Adrenal gland (tissue), 12 donors: ENCODE measurements around the gene ETAA1. TPM values are rescaled to one million over a fixed set of nuclear protein-coding genes. Genes with fewer than 3 reads are reported as not detected.

ENCODE experiments used
- DNase-seq, 7 donors: peaks; one replicate each; pipeline ENCODE4 v3.0.0-alpha.2; 2019 to 2020
- H3K27ac ChIP-seq, 5 donors: fragments of 200-600 bp; sonication (generic) in 4 of 5; 1 replicate in 3 of 5; 2 replicates in 2 of 5; pipeline versions ENCODE4 v1.5.1 to v1.8.0; 2016 to 2020; ENCODE audit warnings: mild to moderate bottlenecking in 1 of 5
- H3K27me3 ChIP-seq: fragments of 200-600 bp; 2 replicates; pipeline ENCODE4 v1.8.0; 2021
- H3K36me3 ChIP-seq, 2 donors: fragments of 200-600 bp; replicated peaks in 1 of 2; 1 replicate in 1 of 2; 2 replicates in 1 of 2; pipeline versions ENCODE4 v1.5.1 to v1.8.0; 2018 to 2022
- H3K4me1 ChIP-seq, 2 donors: fragments of 200-600 bp; replicated peaks in 1 of 2; 1 replicate in 1 of 2; 2 replicates in 1 of 2; pipeline versions ENCODE4 v1.5.1 to v1.8.0; 2018 to 2021
- H3K4me3 ChIP-seq, 4 donors: fragments of 200-600 bp; sonication (generic) in 3 of 4; one replicate each; pipeline ENCODE4 v1.5.1; 2016 to 2018
- H3K9me3 ChIP-seq, 3 donors: fragments of 200-600 bp; sonication (generic) in 1 of 3; replicated peaks in 1 of 3; 1 replicate in 2 of 3; 2 replicates in 1 of 3; pipeline versions ENCODE4 v1.5.1 to v1.8.0; 2016 to 2021
- POLR2A ChIP-seq, 2 donors: fragments of 450-650 bp; IDR thresholded peaks; one replicate each; pipeline ENCODE4 v1.6.1; 2017; ENCODE audit warnings: antibody characterized with exemption in 2 of 2, mild to moderate bottlenecking in 2 of 2, moderate library complexity in 1 of 2
- WGBS, 4 donors: extraction: QIAGEN DNeasy Blood & Tissue Kit in 2 of 4; methylation state at CpG; one replicate each; pipeline versions ENCODE4 v1.1.5 to v1.1.7; 2013 to 2017; 5-methylcytosine and 5-hydroxymethylcytosine counted together
- intact Hi-C, 2 donors: fragments of 100-400 bp; cut with DNase I; formaldehyde crosslinking; loops; one replicate each; pipeline versions ENCODE4 v1.14.1 to v1.15.0; 2022 to 2023
- polyA plus RNA-seq, 3 donors: library from polyadenylated mRNA; stranded (reverse); fragments of 200-250 nt in 2 of 3; fragments of 350-450 nt in 1 of 3; fragmentation: Illumina TruSeq in 1 of 3; extraction: RNeasy Lipid Tissue Mini Kit (QIAGEN cat#74804) in 1 of 3; gene quantifications; one replicate each; pipeline ENCODE4 v1.2.3, GENCODE V29; 2013 to 2014
- total RNA-seq, 9 donors: library from RNA; depleted of rRNA in 4 of 9; stranded (reverse); fragments of >200 nt in 4 of 9; fragments of 120-200 nt in 1 of 9; fragmentation: NEBNext Ultra II Directional in 1 of 9; extraction: Animal tissue kit (Norgen Biotek cat#: 25700) in 1 of 9; gene quantifications; one replicate each; pipeline versions ENCODE4 v1.1.0 to v1.2.4, GENCODE V29; 2013 to 2023
- TF ChIP-seq, protein P1 (sequence below), 6 experiments: fragments of 450-650 bp in 4 of 6; fragments of 200-600 bp in 2 of 6; sonication (generic) in 1 of 6; IDR thresholded peaks; 1 replicate in 5 of 6; 2 replicates in 1 of 6; pipeline versions ENCODE4 v1.5.1 to v1.8.0; 2016 to 2021; ENCODE audit warnings: antibody characterized with exemption in 6 of 6, mild to moderate bottlenecking in 2 of 6, moderate library complexity in 1 of 6
- donor health status: healthy with polysubstance abuse.
- donor health status: Bipolar disorder and iron deficiency.
- donor health status: DM: yes; HTN: yes; CAD: no.
- donor health status: DM: no; HTN: no; CAD: no.
- donor health status: DM: no; HTN: no; CAD: no.
- donor health status: DM: yes; HTN: yes; CAD: no.

Gene ETAA1
- total and polyA plus RNA-seq, 12 donors, result 7.9 to 54.7 (median 24.1) TPM

DNA sequence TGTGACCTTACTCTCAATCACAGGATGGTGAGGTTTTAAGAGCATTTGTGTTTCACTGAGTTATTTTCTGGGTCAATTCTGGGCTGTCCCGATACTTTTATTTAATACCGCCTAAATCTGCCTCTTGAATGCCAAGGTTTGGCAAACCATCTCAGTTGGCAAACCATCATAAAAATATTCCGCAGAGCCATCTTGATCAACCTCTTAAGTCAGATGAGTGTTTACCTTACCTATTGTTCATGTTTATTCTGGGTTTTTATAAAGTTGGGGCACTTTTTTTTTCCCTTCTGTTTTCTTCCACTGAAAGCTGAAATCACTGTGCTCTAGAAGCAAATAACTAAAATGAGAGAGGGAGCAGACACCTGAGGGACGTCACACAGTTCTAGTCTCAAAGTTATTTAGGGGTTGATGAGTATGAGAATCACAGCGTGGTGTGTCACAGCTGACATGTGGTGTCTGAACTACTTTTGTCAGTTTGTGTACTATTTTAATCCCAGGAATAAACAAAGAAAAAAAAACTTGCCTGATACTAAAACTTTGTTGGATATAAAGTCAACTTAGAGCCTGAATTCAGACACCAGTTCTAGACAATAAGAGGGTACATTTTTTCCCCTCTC is 48.6 kb downstream of the ETAA1 start:
- 49 to 61% (median 54%) methylated on average over 5 of the region's 5 CpGs for WGBS, 4 donors
- intact Hi-C loops, result no loop called here
- H3K4me1 ChIP-seq, result peaks cover 0 to 27% of the 10 kb centered on the region in 2 donors
- H3K4me3 ChIP-seq, result no peak overlapping the region
- H3K9me3 ChIP-seq, result no peaks in the 10 kb centered on the region
- DNase-seq, result no peak
- TF ChIP-seq POLR2A (IDR thresholded peaks at IDR 0.05), result no peak
- TF ChIP-seq, protein P1, sequence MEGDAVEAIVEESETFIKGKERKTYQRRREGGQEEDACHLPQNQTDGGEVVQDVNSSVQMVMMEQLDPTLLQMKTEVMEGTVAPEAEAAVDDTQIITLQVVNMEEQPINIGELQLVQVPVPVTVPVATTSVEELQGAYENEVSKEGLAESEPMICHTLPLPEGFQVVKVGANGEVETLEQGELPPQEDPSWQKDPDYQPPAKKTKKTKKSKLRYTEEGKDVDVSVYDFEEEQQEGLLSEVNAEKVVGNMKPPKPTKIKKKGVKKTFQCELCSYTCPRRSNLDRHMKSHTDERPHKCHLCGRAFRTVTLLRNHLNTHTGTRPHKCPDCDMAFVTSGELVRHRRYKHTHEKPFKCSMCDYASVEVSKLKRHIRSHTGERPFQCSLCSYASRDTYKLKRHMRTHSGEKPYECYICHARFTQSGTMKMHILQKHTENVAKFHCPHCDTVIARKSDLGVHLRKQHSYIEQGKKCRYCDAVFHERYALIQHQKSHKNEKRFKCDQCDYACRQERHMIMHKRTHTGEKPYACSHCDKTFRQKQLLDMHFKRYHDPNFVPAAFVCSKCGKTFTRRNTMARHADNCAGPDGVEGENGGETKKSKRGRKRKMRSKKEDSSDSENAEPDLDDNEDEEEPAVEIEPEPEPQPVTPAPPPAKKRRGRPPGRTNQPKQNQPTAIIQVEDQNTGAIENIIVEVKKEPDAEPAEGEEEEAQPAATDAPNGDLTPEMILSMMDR (IDR thresholded peaks at IDR 0.05), result no peak
- H3K27ac ChIP-seq, result no peak overlapping the region
- H3K27me3 ChIP-seq, result no peaks in the 10 kb centered on the region
- H3K36me3 ChIP-seq, result no peaks in the 10 kb centered on the region

DNA sequence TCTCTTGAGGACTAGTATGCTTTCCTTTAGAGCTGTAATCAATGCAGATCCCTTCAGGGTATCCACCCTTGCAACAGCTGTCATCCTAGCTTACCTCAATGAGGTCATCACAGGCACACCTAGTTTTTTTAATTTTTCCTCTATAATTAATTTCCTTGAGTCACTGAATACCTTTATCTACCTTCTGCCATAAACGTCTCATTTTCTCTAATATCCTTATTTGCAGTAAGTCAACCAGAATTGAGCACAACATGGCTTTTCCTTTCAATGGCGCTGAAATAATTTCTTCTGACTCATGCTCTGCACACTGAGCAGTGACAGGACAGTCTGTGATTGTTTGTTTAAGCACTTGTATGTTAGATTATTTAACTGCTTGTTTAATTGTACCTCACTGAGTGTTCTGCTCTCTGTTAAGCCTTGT is 49.4 kb downstream of the ETAA1 start:
- Histone ChIP-seq H3K36me3 (no peaks in the 10 kb centered on the region), H3K9me3 (no peaks in the 10 kb centered on the region), H3K4me3 (no peak overlapping the region), H3K4me1 (peaks cover 0 to 27% of the 10 kb centered on the region in 2 donors), H3K27me3 (no peaks in the 10 kb centered on the region), H3K27ac (no peak overlapping the region)
- DNase-seq, result no peak
- WGBS, 4 donors, result 43 to 60% (median 52%) methylated on average over 2 of the region's 2 CpGs
- TF ChIP-seq POLR2A (IDR thresholded peaks at IDR 0.05), result no peak
- TF ChIP-seq, protein P1 (IDR thresholded peaks at IDR 0.05), result no peak
- intact Hi-C loops, result no loop called here

DNA sequence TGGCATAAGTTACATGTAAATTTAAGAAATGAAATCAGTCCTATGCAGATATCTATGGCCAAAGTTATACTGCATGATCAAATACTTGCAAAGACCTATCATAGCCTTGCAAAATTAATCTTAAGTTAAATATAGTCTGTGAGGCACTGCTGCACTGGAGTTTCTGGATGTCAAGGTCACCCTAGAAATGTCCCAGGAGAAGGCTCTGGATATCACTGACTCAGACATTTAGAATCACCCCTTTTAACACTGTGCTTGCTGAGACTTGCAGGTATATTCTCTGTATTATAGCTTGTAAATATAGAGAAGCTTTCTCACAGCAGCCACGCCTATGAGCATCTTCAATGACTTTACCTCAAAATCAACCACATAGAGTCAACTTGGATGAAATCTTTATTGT is 51.5 kb downstream of the ETAA1 start:
- Histone ChIP-seq H3K27me3 (no peaks in the 10 kb centered on the region), H3K4me3 (no peak overlapping the region), H3K36me3 (no peaks in the 10 kb centered on the region), H3K4me1 (peaks cover 0 to 27% of the 10 kb centered on the region in 2 donors), H3K9me3 (no peaks in the 10 kb centered on the region), H3K27ac (no peak overlapping the region)
- intact Hi-C loops, result no loop called here
- no peak for TF ChIP-seq POLR2A (IDR thresholded peaks at IDR 0.05)
- TF ChIP-seq, protein P1 (IDR thresholded peaks at IDR 0.05), result no peak
- WGBS, 4 donors, result 84 to 97% (median 95%) methylated on average over 1 of the region's 1 CpG
- DNase-seq, result peak in 4 of 7 donors; percentile 20 to 36 (median 29)

DNA sequence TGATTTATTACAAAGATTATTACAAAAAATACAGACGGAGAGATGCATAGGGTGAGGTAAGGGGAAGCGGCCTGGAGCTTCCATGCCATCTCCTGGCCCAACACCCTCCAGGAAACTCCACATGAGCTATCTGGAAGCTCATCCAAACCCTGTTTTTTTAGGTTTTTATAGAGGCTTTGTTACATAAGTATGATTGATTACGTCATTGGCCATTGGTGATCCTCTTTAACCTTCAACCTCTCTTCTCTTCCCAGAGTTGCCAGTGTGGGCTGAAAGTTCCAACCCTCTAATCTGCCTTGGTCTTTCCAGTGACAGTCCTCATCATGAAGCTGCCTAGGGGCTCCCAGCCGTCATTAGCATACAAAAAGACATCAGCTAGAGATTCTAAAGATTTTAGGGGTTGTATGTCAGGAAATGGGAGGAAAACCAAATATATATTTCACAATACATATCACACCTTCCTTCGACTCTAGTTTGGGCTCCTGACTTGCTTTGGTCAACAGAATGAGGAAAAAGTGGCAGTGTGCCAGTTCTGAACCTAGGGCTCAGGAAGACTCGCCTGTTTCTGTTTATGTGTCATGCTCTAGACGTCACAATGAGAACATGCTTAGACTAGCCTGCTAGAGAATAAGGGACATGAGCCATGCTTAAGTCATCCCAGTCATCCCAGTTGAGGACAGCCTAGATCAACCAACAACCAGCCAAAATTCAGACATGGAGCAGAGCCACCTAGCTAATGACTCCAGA is 54.1 kb downstream of the ETAA1 start:
- Histone ChIP-seq H3K4me1 (peaks cover 0 to 15% of the 10 kb centered on the region in 2 donors), H3K36me3 (no peaks in the 10 kb centered on the region), H3K27ac (no peak overlapping the region), H3K9me3 (no peaks in the 10 kb centered on the region), H3K4me3 (no peak overlapping the region), H3K27me3 (no peaks in the 10 kb centered on the region)
- peak in 1 of 7 donors; percentile 25 for DNase-seq
- TF ChIP-seq, protein P1 (IDR thresholded peaks at IDR 0.05), result no peak
- no peak for TF ChIP-seq POLR2A (IDR thresholded peaks at IDR 0.05)
- 71 to 77% (median 73%) methylated on average over 7 of the region's 7 CpGs for WGBS, 4 donors
- intact Hi-C loops, result no loop called here
